VCaP (cell line): ENCODE data around the gene TMEM134.

Experiments
- H3K27ac ChIP-seq: fragments of 450-650 bp; 2 replicates; pipeline ENCODE4 v1.5.1; 2017
- TF ChIP-seq, protein P1 (sequence below): fragments of 450-650 bp; conservative IDR thresholded peaks from 2 replicates; pipeline ENCODE4 v1.5.1; 2017; ENCODE audit warnings: mild to moderate bottlenecking, moderate library complexity

The TMEM134 gene

DNA sequence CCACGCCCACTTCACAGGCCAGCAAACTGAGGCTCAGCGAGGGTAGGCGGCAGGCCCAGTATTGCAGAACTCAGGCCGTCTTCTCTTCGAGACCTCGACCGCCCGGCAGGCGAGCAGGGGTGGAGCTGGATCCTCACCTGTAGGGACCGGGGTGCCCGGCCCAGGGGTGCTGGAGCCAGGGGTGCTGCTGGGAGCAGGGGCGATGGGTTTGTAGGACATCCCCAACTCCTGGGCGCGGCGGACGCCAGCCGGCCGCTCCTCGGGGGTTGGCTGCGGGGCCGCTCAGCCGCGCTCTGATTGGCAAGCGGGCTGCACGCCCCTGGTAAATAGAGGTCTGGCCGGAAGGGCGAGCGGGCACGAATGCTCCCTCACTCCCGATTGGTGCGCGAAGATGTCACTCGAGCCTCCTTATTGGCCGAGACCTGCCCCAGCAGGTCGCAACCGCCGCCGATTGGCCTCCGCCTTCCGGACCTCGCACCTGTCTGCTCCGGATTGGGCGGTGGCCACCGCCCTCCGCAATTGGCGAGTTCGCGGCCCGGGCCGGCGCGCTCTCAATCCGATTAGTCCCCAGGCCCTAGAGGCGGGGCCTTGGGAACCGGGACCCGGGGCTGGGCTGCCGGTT is 38.9 kb upstream of the TMEM134 start, which contains the start of gene CDK2AP2:
TSS of gene CDK2AP2 (minus strand) at position 299 of the 622 bp plus-strand sequence. CDS start at position 219, 80 bp downstream.
- TF ChIP-seq, protein P1, sequence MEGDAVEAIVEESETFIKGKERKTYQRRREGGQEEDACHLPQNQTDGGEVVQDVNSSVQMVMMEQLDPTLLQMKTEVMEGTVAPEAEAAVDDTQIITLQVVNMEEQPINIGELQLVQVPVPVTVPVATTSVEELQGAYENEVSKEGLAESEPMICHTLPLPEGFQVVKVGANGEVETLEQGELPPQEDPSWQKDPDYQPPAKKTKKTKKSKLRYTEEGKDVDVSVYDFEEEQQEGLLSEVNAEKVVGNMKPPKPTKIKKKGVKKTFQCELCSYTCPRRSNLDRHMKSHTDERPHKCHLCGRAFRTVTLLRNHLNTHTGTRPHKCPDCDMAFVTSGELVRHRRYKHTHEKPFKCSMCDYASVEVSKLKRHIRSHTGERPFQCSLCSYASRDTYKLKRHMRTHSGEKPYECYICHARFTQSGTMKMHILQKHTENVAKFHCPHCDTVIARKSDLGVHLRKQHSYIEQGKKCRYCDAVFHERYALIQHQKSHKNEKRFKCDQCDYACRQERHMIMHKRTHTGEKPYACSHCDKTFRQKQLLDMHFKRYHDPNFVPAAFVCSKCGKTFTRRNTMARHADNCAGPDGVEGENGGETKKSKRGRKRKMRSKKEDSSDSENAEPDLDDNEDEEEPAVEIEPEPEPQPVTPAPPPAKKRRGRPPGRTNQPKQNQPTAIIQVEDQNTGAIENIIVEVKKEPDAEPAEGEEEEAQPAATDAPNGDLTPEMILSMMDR = no peak

DNA sequence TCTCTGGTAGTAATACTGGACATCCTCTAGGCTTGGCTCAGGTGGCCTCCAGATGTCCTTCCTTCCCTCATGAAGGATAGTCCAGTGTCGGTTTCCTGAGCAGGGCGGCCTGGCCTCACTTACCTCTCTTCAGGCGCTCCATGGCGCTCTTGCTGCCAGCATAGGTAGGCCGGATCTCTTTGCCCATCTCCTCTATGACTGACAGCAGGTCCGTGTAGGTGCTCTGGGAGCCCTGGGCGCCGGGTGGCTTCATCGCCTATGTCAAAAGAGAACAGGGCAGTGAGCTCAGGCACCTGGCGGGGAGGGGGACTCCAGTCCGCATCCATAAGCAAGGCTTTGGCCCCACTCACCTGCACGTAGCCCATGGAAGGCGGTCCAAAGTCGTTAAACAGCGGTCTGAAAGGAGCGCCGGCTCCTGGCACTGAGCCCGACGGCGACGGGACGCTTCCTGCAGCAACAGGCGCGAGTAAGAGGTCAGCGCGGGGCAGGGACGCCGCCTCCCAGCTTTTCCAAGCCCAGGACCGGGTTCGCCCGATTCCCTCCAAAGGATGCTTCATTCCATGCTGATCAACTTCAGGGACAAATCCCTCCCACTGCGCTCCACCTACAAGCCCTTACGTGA is 38.3 kb upstream of the TMEM134 start:
- peak overlapping the region; percentile 93 for H3K27ac ChIP-seq
- TF ChIP-seq, protein P1 = no peak

More for the DNA sequence above, 38.9 kb upstream of the TMEM134 start, which contains the start of gene CDK2AP2:
- peak within 1 kb of the TSS; percentile 93 for H3K27ac ChIP-seq

DNA sequence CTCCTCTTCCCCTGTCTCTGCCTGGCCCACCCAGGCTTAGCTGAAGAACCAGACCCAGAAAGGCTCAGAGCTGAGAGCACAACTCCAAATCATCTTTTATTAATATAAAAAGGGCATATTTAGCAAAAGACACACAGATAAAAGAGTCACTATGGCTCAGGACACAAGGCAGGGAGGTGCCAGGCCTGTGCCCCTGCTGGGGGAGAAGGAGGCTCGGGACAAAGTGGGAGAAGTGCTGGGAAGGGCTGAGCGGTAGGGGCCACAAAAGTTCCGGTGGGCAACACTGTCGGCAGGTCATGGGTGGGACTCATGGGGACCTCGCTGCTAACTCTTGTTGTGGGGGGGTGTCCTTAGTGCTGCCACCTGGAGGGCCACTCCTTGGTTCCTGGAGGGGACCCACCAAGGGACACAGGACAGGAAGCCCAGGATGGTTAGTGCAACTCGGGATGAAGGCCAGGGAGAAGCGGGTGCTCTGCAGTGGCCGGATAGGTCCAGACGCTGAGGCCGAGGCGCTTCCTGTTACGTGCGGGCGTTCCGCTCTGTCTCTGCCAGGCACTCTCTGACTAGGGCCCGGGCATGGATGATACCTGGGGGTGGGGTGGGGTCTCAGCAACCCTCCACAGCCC is 37.5 kb upstream of the TMEM134 start:
- H3K27ac ChIP-seq = peak overlapping the region; percentile 93
- TF ChIP-seq, protein P1 = no peak; the same call in 1 of the 2 replicates

DNA sequence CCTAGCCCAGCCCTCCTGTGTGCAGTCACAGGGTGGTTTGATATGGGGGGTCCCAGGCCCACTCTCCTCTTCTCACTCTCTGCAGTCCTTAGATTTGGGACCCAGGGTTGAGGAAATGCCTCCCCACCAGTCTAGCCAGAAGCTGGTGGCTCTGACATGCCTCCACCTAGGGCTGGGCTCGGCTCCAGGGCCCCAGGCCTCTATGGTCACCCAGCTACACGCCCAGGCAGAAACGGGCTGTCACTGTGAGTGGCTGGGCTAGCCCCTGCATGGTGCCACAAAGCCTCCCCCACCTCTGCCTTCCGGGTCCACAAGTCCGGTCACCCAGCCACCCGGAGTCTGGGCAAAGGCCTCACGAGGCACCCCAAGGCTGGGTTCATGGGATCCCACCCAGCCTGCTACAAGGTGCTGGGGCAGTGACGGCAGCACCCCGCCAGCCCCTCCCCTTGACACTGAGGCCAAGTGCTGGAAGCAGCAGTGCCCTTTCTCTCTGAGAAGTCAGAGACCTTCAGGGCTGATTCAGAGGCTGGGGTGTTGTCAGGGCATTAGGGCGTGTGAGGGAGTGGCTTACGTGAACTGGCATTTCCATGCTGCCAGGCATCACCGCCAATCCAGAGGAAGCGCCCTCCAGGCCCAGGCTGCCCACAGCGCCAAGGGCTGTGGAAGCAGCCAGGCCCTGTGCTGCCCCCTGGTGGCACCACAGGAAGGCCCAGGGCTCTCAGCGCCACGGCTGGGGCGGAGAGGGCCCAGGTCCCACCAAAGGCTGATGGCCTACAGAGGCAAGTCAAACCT is 36.8 kb upstream of the TMEM134 start:
- H3K27ac ChIP-seq = peak overlapping the region; percentile 93

DNA sequence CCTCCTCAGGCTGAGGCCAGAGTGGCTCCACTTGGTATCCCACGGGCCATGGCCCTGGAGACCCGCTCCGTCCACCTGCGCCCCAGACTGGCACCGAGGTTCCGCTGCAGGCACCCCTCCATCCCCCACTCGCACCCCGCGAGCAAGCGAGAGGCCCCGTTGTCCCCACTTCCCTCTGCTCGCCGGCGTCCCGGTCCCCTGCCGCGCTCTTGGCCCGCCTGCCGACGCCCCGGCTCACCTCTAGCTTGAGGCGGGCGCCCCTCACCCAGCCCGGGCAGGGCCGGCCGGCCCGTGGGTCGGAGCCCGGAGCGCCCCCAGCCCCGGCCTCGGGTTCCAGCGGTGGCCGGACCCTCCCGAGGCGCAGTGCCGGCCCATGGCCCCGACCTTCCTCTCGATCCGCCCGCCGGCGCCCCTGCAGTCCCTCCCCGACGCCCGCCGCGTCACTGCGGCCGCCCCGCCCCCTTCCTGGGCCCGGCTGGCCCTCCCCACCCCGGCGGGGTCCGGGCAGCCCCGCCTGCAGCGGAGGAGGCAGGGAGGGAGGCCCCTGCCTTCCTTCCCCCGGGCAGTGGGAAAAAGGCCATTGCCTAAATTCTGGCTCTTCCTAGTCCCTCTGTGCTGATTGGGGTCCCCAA is 36.0 kb upstream of the TMEM134 start, which contains the start of gene PITPNM1:
TSS of gene PITPNM1 (minus strand) at position 414 of the 632 bp plus-strand sequence. CDS start 1,183 bp downstream, outside the sequence.
- peak within 1 kb of the TSS; percentile 93 for H3K27ac ChIP-seq
- TF ChIP-seq, protein P1 = no peak

More for the DNA sequence above, 36.8 kb upstream of the TMEM134 start:
- TF ChIP-seq, protein P1 = peak; percentile 100

DNA sequence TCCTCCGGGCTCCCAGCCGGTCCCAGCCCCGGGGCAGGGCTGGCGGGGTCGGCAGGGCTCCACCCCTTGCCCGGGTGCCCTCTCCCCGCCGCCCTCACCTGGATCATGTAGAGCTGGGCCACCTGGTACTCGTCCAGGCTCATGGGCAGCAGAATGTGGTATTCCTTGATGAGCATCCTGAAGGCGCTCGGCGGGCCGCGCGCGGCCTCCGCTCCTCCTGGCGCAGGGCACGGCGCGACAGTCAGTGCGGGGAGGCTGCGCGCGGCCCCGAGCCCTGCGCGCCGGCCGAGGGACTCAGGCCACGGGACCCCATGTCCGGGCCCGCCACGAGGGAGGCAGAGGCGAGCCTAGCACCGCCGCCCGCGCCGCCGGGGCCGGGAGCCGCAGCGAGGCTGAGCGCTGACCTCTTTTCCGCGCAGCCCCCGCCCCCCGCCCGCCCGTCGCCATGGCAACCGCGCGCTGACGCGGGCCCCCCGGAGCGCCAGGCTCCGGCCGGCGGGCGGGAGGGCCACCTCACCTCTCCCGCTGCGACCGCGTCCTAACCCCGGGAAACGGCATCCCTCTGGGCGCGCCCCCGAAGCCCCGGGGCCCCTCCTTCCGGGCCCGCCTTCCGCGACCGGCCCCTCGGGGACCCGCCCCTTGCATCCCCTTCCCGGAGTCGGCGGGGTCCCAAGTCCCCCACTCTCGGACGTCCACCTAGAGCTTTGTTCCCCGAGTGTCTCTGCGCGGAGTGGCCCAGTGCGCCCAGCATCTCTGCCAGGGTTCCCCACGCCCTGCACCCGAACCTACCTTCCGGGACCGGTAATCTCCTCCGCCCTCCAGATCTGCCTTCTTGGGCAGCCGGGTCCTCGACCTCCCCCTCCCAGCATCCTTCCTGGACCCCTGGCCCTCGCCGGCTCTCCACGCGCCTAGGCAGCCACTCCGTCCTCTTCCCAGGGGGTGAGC is 35.2 kb upstream of the TMEM134 start:
- H3K27ac ChIP-seq = peak overlapping the region; percentile 93
- TF ChIP-seq, protein P1 = no peak
